Kidney epithelial cell (primary cell): ENCODE measurements around the gene SGO2. TPM values are rescaled to one million over a fixed set of nuclear protein-coding genes. Genes with fewer than 3 reads are reported as not detected.

Experiments
- DNase-seq: peaks from one replicate; pipeline ENCODE4 v3.0.0-alpha.2; 2010; ENCODE audit warnings: low read depth
- H3K27me3 ChIP-seq: 2 replicates; pipeline ENCODE4 v1.6.0; 2011; ENCODE audit warnings: low read length; ENCODE audit not compliant: control insufficient read depth, insufficient read depth
- H3K36me3 ChIP-seq: 2 replicates; pipeline ENCODE4 v1.5.1; 2011; ENCODE audit warnings: low read length; ENCODE audit not compliant: control insufficient read depth, insufficient read depth
- H3K4me3 ChIP-seq: 2 replicates; pipeline ENCODE4 v1.5.1; 2011; ENCODE audit warnings: low read depth, mild to moderate bottlenecking, control low read depth, low read length
- CTCF ChIP-seq: IDR thresholded peaks from 2 replicates; pipeline ENCODE4 v1.5.1; 2011; ENCODE audit warnings: mild to moderate bottlenecking, moderate library complexity, low read length, control low read depth, inconsistent platforms; ENCODE audit not compliant: insufficient read depth, poor library complexity, severe bottlenecking
- total RNA-seq: library from RNA; depleted of rRNA; stranded (reverse); fragments of >200 nt; gene quantifications from 2 replicates; pipeline ENCODE4 v1.2.3, GENCODE V29; 2015

SGO2 gene
- total RNA-seq, 1 donor from 2014 or later, result 5.4 TPM

DNA sequence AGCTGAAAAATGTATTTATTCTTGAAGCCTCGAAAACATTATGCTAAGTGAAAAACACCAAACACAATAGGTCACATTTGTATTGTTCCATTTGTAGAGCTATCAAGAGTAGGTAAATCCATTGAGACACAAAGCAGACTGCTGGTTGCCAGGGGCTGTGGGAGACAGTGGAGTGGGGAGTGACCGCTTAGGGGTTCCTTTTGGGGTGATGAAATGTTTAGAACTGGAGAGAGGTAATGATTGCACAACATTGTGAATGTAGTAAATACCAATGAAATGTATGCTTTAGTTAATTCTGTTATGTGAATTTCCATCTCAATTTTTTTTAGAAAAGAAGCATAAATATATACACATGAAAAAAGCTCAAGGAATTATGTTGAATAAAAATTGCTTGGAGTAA lies 32.0 kb upstream of the SGO2 start:
- DNase-seq, result no peak
- H3K4me3 ChIP-seq, result no peak overlapping the region
- no peaks in the 10 kb centered on the region for H3K27me3 ChIP-seq
- no peak for TF ChIP-seq CTCF
- H3K36me3 ChIP-seq, result peaks cover 6% of the 10 kb centered on the region

DNA sequence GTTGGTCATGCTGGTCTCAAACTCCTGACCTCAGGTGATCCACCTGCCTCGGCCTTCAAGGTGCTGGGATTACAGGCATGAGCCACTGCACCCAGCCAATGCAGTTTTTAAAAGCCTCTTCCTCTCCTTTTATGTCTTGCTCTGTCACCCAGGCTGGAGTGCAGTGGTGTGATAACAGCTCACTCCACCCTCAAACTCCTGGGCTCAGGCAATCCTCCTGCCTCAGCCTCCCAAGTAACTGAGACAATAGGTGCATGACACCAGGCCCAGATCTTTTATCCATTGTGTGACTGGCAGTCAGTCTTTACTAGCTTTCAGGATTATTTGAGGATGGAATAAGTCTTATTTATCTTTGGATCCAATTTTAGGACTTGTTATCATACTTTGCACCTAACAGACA lies 29.3 kb upstream of the SGO2 start:
- Histone ChIP-seq H3K27me3 (no peaks in the 10 kb centered on the region), H3K4me3 (no peak overlapping the region), H3K36me3 (peaks cover 4% of the 10 kb centered on the region)
- no peak for DNase-seq
- no peak for TF ChIP-seq CTCF

GRCh38 chr2:200498402-200499162 lies 27.4 kb upstream of the SGO2 start:
- DNase-seq, result no peak
- TF ChIP-seq CTCF, result no peak
- no peaks in the 10 kb centered on the region for H3K27me3 ChIP-seq
- H3K36me3 ChIP-seq, result peaks cover 1% of the 10 kb centered on the region
- no peak overlapping the region for H3K4me3 ChIP-seq

GRCh38 chr2:200502196-200502595 lies 23.8 kb upstream of the SGO2 start:
- Histone ChIP-seq H3K36me3 (peaks cover 1% of the 10 kb centered on the region), H3K4me3 (no peak overlapping the region), H3K27me3 (no peaks in the 10 kb centered on the region)
- no peak for TF ChIP-seq CTCF
- no peak for DNase-seq

DNA sequence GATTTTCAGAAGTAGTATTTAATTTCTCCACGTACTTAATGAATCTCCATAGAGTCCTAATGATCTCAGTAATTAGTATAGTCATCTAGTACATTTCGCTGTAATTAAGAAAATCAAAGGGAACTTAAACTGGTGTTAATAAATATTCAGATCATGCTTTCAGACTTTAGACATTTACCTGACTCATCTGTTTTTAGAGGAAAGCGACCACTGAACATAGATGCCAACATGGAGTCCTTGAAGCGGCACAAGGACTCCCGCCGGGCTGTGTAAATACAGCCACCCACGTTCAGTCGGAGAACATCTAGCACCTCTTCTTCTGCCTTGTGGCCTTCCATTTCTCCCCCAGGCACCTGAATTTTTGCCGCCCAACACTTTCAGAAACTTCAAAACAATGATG lies 19.3 kb upstream of the SGO2 start:
- H3K4me3 ChIP-seq, result no peak overlapping the region
- no peaks in the 10 kb centered on the region for H3K36me3 ChIP-seq
- no peak for TF ChIP-seq CTCF
- DNase-seq, result no peak
- H3K27me3 ChIP-seq, result no peaks in the 10 kb centered on the region

DNA sequence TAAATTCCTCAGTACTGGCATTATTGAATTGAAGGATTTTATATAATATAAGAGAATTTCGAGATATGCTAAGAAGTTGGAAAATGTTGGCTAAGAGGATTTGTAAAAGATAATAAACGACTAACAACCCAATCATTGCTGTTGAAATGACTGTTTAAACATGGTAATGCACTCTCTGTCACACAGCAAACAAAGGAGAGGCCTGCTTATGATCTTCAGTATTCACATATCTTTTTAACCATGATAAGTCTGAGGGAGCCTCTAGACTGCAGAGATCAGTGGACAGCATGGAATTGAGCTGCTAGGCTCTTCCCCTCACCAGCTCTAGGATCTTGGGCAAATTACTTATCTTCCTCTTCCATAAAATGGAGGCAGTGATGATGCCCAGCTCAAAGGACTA lies 18.8 kb upstream of the SGO2 start:
- no peaks in the 10 kb centered on the region for H3K36me3 ChIP-seq
- H3K4me3 ChIP-seq, result no peak overlapping the region
- no peak for DNase-seq
- no peak for TF ChIP-seq CTCF
- H3K27me3 ChIP-seq, result no peaks in the 10 kb centered on the region
